Measurements from ENCODE around the gene PCNX3.

DNA sequence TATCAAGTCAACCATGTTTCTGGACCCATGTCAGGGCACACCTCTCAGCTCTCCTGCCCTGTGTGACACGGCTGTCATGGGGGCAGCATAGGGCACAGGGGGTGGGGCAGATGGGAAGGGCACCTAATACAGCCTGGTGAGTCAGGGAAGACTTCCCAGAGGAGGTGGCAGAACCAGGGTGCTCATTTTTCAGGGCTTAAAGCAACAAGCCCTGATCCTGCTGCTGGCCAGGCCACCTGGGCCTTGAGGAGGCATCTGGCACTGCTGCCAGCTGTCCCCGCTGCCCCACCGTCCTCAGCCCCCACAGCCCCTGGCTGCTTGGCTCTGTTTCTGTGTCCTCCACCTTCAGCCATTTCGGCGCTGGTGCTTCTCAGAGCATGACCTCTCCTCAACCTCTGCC lies 5.9 kb upstream of the PCNX3 start:
- no peak for TF ChIP-seq POLR2A (IDR thresholded peaks at IDR 0.05; ENCODE audit: low read depth, low read length)
- no peak for TF ChIP-seq POLR2AphosphoS5 (IDR thresholded peaks at IDR 0.05; ENCODE audit: low read depth, low read length)
- no peak for TF ChIP-seq TAF1 (IDR thresholded peaks at IDR 0.05; ENCODE audit: low read depth, low read length)
